ENCODE measurements around the gene EIF4E2.
A peak's percentile ranks its signal among the peaks of the same experiment; 100 is the strongest.

The EIF4E2 gene

GRCh38 chr2:232544674-232545073, 5.8 kb upstream of the EIF4E2 start:
- H3K36me3 Mint-ChIP-seq (ENCODE audit: low read depth): peaks cover 57% of the 10 kb centered on the region
- peaks cover 16% of the 10 kb centered on the region for H3K4me1 Mint-ChIP-seq
- no peaks in the 10 kb centered on the region for H3K27me3 Mint-ChIP-seq (ENCODE audit: low read depth)
- peak overlapping the region in 1 of 3 experiments; percentile 16 for H3K4me3 Mint-ChIP-seq
- H3K27ac Mint-ChIP-seq: no peak overlapping the region
- peaks cover 21% of the 10 kb centered on the region for H3K9me3 Mint-ChIP-seq
- no peak for TF ChIP-seq CTCF (IDR thresholded peaks at IDR 0.05; ENCODE audit: unreplicated experiment in 3 of 3)

- no peak overlapping the region for H3K27ac Mint-ChIP-seq
- peak overlapping the region in 1 of 3 experiments; percentile 54 for H3K4me3 Mint-ChIP-seq
- peaks cover 63% of the 10 kb centered on the region for H3K36me3 Mint-ChIP-seq (ENCODE audit: low read depth)
- no peaks in the 10 kb centered on the region for H3K27me3 Mint-ChIP-seq (ENCODE audit: low read depth)
- TF ChIP-seq CTCF (IDR thresholded peaks at IDR 0.05; ENCODE audit: unreplicated experiment in 3 of 3): no peak
- peaks cover 26% of the 10 kb centered on the region for H3K9me3 Mint-ChIP-seq
- peaks cover 18% of the 10 kb centered on the region for H3K4me1 Mint-ChIP-seq
Measured at GRCh38 chr2:232545511-232546375, 4.7 kb upstream of the EIF4E2 start.

- Mint-ChIP-seq H3K27me3 (ENCODE audit: low read depth) (no peaks in the 10 kb centered on the region), H3K36me3 (ENCODE audit: low read depth) (peaks cover 68% of the 10 kb centered on the region), H3K4me3 (peak overlapping the region in 2 of 3 experiments; percentile 23 to 62), H3K9me3 (peaks cover 26% of the 10 kb centered on the region), H3K27ac (no peak overlapping the region), H3K4me1 (peaks cover 18% of the 10 kb centered on the region)
- no peak for TF ChIP-seq CTCF (IDR thresholded peaks at IDR 0.05; ENCODE audit: unreplicated experiment in 3 of 3)
Measured at GRCh38 chr2:232547991-232548390, 2.5 kb upstream of the EIF4E2 start.

- peaks cover 30% of the 10 kb centered on the region for H3K4me1 Mint-ChIP-seq
- peaks cover 24% of the 10 kb centered on the region for H3K9me3 Mint-ChIP-seq
- H3K4me3 Mint-ChIP-seq: peak overlapping the region; percentile 95 to 100 (median 95)
Measured at GRCh38 chr2:232549655-232550353, 685 bp upstream of the EIF4E2 start.

GRCh38 chr2:232551250-232551638, 755 bp downstream of the EIF4E2 start:
- Mint-ChIP-seq H3K9me3 (peaks cover 24% of the 10 kb centered on the region), H3K27ac (peak overlapping the region; percentile 84 to 96 (median 91)), H3K4me1 (peaks cover 30% of the 10 kb centered on the region), H3K4me3 (peak overlapping the region; percentile 95 to 100 (median 95)), H3K36me3 (ENCODE audit: low read depth) (peaks cover 68% of the 10 kb centered on the region), H3K27me3 (ENCODE audit: low read depth) (no peaks in the 10 kb centered on the region)
- no peak for TF ChIP-seq CTCF (IDR thresholded peaks at IDR 0.05; ENCODE audit: unreplicated experiment in 3 of 3)

More at GRCh38 chr2:232549655-232550353, 685 bp upstream of the EIF4E2 start:
- peak overlapping the region; percentile 96 to 100 (median 99) for H3K27ac Mint-ChIP-seq
- no peak for TF ChIP-seq CTCF (IDR thresholded peaks at IDR 0.05; ENCODE audit: unreplicated experiment in 3 of 3)
- peaks cover 71% of the 10 kb centered on the region for H3K36me3 Mint-ChIP-seq (ENCODE audit: low read depth)
- H3K27me3 Mint-ChIP-seq (ENCODE audit: low read depth): no peaks in the 10 kb centered on the region
